K562 (cell line): Measurements from ENCODE around the gene RABIF. TPM values are rescaled to one million over a fixed set of nuclear protein-coding genes. Genes with fewer than 3 reads are reported as not detected.

Experiments
- ATF7 ChIP-seq: fragments of 450-650 bp; IDR thresholded peaks from 2 replicates; pipeline ENCODE4 v1.7.1; 2014; ENCODE audit warnings: mild to moderate bottlenecking, moderate library complexity
- BRD4 ChIP-seq: fragments of 200-600 bp; sonication (generic); IDR thresholded peaks from 2 replicates; pipeline ENCODE4 v1.6.1; 2017; ENCODE audit warnings: inconsistent platforms
- CEBPZ ChIP-seq: fragments of 150-350 bp; IDR thresholded peaks from 2 replicates; pipeline ENCODE4 v1.6.1; 2014; ENCODE audit warnings: low read depth, mild to moderate bottlenecking, low read length, borderline replicate concordance
- E2F5 ChIP-seq: sonication (generic); formaldehyde crosslinking; IDR thresholded peaks from 2 replicates; pipeline ENCODE4 v1.8.0; 2022; ENCODE audit warnings: mild to moderate bottlenecking, missing genetic modification reagents
- FOXK1 ChIP-seq: sonication (generic); formaldehyde crosslinking; IDR thresholded peaks from 2 replicates; pipeline ENCODE4 v1.8.0; 2022; ENCODE audit warnings: missing genetic modification reagents, mild to moderate bottlenecking, borderline replicate concordance
- KLF16 ChIP-seq: IDR thresholded peaks from 2 replicates; pipeline ENCODE4 v1.6.1; 2016; ENCODE audit warnings: antibody characterized with exemption
- PHF20 ChIP-seq: fragments of 450-650 bp; IDR thresholded peaks from 2 replicates; pipeline ENCODE4 v1.6.1; 2018; ENCODE audit not compliant: partially characterized antibody
- PTBP1 ChIP-seq: fragments of 200-400 bp; formaldehyde crosslinking; IDR thresholded peaks from 2 replicates; pipeline ENCODE4 v1.6.1; 2017; ENCODE audit warnings: low read depth, low read length
- RBM22 ChIP-seq: fragments of 200-400 bp; formaldehyde crosslinking; IDR thresholded peaks from 2 replicates; pipeline ENCODE4 v1.6.1; 2018; ENCODE audit warnings: low read length, low read depth; ENCODE audit not compliant: poor library complexity, severe bottlenecking
- TEAD1 ChIP-seq, 2 experiments: fragments of 450-650 bp in 1 of 2; sonication (generic) in 1 of 2; formaldehyde crosslinking; IDR thresholded peaks; 2 replicates each; pipeline versions ENCODE4 v1.4.0 to v1.8.0; 2020 to 2022; ENCODE audit warnings: mild to moderate bottlenecking in 2 of 2, missing genetic modification reagents in 1 of 2
- YY1 ChIP-seq, 3 experiments: IDR thresholded peaks; 2 replicates each; pipeline ENCODE4 v1.6.1; 2011; ENCODE audit warnings: low read length in 2 of 3, mild to moderate bottlenecking in 2 of 3, moderate library complexity in 2 of 3, borderline replicate concordance in 1 of 3, control low read depth in 1 of 3, low read depth in 1 of 3; ENCODE audit not compliant: insufficient read depth in 3 of 3, insufficient replicate concordance in 2 of 3, control insufficient read depth in 1 of 3, insufficient read length in 1 of 3; ENCODE audit errors: extremely low read depth in 1 of 3
- ZNF217 ChIP-seq: sonication (generic); formaldehyde crosslinking; IDR thresholded peaks from 2 replicates; pipeline ENCODE4 v1.8.0; 2022; ENCODE audit warnings: mild to moderate bottlenecking, missing genetic modification reagents
- ZNF41 ChIP-seq: fragments of 250-450 bp; sonication (Bioruptor Pico); conservative IDR thresholded peaks from 2 replicates; pipeline ENCODE4 v1.4.0; 2020; ENCODE audit warnings: mild to moderate bottlenecking
- ZSCAN29 ChIP-seq: fragments of 450-650 bp; IDR thresholded peaks from 2 replicates; pipeline ENCODE4 v1.6.1; 2017
- polyA plus RNA-seq, 8 experiments: library from polyadenylated mRNA; depleted of rRNA in 4 of 8; stranded (reverse) in 5 of 8; unstranded in 3 of 8; fragments of >200 nt; fragmentation: Nextera tagmentation in 2 of 8; fragmentation: Illumina TruSeq in 1 of 8; extraction: Ambion mirVana in 2 of 8; extraction: Trizol in 1 of 8; gene quantifications; 2 replicates each; pipeline versions ENCODE4 v1.2.1 to v1.2.3, GENCODE V29; 2011 to 2014; ENCODE audit warnings: inconsistent platforms in 1 of 8, missing spikeins in 1 of 8
- total RNA-seq, 7 experiments: library from RNA; depleted of rRNA in 6 of 7; stranded (reverse); fragments of >200 nt in 6 of 7; fragmentation: Illumina TruSeq in 2 of 7; extraction: Trizol in 2 of 7; gene quantifications; 2 replicates each; pipeline versions ENCODE4 v1.2.1 to v1.2.3, GENCODE V29; 2011 to 2021; ENCODE audit warnings: low replicate concordance in 1 of 7
- TF ChIP-seq, protein P1 (sequence below), 3 experiments: fragments of 200-800 bp in 1 of 3; fragments of 250-450 bp in 1 of 3; fragments of 450-650 bp in 1 of 3; sonication (Bioruptor Pico) in 1 of 3; sonication (Bioruptor generic) in 1 of 3; formaldehyde crosslinking in 1 of 3; IDR thresholded peaks; 2 replicates each; pipeline versions ENCODE4 v1.6.1 to v1.8.0; 2016 to 2022; ENCODE audit warnings: mild to moderate bottlenecking in 2 of 3, missing genetic modification characterization in 2 of 3, missing compliant biosample characterization in 1 of 3, moderate library complexity in 1 of 3
- TF ChIP-seq, protein P2 (sequence below), 2 experiments: fragments of 200-800 bp in 1 of 2; sonication (Bioruptor generic) in 1 of 2; sonication (generic) in 1 of 2; formaldehyde crosslinking in 1 of 2; IDR thresholded peaks in 1 of 2; conservative IDR thresholded peaks in 1 of 2; 2 replicates each; pipeline versions ENCODE4 v1.5.0 to v1.6.1; 2016 to 2020; ENCODE audit warnings: missing compliant biosample characterization in 1 of 2, missing genetic modification characterization in 1 of 2, missing genetic modification reagents in 1 of 2

The RABIF gene
- total and polyA plus RNA-seq, 9 of the 15 experiments (the other 6 are each of a cell fraction or from before 2014, with no cell fraction given), result 7.4 to 20.1 (median 11.0) TPM

DNA sequence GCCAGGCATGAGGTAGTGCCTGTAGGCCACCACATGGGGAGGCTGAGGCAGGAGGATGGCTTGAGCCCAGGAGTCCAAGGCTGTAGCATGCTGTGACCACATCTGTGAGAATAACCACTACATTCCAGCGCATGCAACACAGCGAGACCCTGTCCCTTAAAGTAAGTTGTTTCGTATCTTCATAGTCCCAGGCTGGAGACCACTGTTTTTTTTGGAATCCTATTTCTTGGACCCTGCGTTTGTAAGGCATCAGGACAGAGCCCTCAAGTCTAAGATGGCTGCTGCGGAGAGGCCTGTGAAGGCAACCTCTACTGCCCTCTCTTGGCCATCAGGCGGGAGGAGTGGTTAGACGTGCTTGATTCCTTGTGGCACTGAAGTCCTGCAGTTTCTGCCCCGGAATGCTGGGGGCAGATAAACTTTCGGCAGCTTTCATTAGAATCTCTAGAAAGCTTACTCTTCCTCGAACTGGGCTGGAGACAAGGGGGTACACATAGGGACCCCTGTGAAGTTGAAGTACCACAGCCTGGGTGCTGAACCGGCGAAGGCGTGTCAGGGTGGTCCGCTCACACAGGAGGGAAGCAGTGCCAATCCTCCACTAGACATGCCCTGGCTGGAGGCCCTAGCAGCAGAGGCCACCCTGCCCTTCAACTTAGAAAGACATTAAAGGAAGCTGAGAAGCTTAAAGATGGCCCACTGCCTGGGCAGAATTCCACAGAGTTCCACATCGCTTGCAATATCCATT lies 36.6 kb downstream of the RABIF start (continued):
- TF ChIP-seq CEBPZ (no peak), ATF7 (no peak), PHF20 (peak; percentile 57), ZNF217 (no peak), BRD4 (no peak), TEAD1 (CRISPR knock-in tag; IDR thresholded peaks at IDR 0.05) (0 out of 4 replicates have a peak, but pooled peaks of 1 of the 2 experiments have one; percentile 11), RBM22 (no peak), ZSCAN29 (no peak), FOXK1 (CRISPR knock-in tag) (peak; percentile 78; the same call in 1 of the 2 replicates), YY1 (IDR thresholded peaks at IDR 0.05; ENCODE audit: borderline replicate concordance in 1 of 3, control insufficient read depth in 1 of 3, extremely low read depth in 1 of 3, insufficient read depth in 3 of 3, insufficient read length in 1 of 3, insufficient replicate concordance in 2 of 3, low read depth in 1 of 3, low read length in 2 of 3) (peak; percentile 74 to 99 (median 94)), PTBP1 (no peak), ZNF41 (CRISPR knock-in tag) (no peak), KLF16 (peak; percentile 58; the same call in 1 of the 2 replicates), E2F5 (CRISPR knock-in tag) (no peak)
- TF ChIP-seq, protein P1, sequence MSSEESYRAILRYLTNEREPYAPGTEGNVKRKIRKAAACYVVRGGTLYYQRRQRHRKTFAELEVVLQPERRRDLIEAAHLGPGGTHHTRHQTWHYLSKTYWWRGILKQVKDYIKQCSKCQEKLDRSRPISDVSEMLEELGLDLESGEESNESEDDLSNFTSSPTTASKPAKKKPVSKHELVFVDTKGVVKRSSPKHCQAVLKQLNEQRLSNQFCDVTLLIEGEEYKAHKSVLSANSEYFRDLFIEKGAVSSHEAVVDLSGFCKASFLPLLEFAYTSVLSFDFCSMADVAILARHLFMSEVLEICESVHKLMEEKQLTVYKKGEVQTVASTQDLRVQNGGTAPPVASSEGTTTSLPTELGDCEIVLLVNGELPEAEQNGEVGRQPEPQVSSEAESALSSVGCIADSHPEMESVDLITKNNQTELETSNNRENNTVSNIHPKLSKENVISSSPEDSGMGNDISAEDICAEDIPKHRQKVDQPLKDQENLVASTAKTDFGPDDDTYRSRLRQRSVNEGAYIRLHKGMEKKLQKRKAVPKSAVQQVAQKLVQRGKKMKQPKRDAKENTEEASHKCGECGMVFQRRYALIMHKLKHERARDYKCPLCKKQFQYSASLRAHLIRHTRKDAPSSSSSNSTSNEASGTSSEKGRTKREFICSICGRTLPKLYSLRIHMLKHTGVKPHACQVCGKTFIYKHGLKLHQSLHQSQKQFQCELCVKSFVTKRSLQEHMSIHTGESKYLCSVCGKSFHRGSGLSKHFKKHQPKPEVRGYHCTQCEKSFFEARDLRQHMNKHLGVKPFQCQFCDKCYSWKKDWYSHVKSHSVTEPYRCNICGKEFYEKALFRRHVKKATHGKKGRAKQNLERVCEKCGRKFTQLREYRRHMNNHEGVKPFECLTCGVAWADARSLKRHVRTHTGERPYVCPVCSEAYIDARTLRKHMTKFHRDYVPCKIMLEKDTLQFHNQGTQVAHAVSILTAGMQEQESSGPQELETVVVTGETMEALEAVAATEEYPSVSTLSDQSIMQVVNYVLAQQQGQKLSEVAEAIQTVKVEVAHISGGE (CRISPR knock-in tag; IDR thresholded peaks at IDR 0.05), result peak in 1 of 3 experiments; percentile 61; a peak in 1 of 6 replicates
- TF ChIP-seq, protein P2, sequence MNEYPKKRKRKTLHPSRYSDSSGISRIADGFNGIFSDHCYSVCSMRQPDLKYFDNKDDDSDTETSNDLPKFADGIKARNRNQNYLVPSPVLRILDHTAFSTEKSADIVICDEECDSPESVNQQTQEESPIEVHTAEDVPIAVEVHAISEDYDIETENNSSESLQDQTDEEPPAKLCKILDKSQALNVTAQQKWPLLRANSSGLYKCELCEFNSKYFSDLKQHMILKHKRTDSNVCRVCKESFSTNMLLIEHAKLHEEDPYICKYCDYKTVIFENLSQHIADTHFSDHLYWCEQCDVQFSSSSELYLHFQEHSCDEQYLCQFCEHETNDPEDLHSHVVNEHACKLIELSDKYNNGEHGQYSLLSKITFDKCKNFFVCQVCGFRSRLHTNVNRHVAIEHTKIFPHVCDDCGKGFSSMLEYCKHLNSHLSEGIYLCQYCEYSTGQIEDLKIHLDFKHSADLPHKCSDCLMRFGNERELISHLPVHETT (CRISPR knock-in tag; conservative IDR thresholded peaks at IDR 0.05 in 1 of 2, IDR thresholded peaks at IDR 0.05 in 1 of 2), result no peak
